HS-5 (cell line): ENCODE measurements around the gene CDKN2AIP.
"Not testable (repeated sequence)": the region's sequence is repeated elsewhere in the genome, so short reads cannot be mapped to it uniquely, and the experiment has no call there.

Source experiments
- DNase-seq: peaks from one replicate; pipeline ENCODE4 v3.0.0-alpha.2; 2012; ENCODE audit warnings: low read depth

The CDKN2AIP gene

DNA sequence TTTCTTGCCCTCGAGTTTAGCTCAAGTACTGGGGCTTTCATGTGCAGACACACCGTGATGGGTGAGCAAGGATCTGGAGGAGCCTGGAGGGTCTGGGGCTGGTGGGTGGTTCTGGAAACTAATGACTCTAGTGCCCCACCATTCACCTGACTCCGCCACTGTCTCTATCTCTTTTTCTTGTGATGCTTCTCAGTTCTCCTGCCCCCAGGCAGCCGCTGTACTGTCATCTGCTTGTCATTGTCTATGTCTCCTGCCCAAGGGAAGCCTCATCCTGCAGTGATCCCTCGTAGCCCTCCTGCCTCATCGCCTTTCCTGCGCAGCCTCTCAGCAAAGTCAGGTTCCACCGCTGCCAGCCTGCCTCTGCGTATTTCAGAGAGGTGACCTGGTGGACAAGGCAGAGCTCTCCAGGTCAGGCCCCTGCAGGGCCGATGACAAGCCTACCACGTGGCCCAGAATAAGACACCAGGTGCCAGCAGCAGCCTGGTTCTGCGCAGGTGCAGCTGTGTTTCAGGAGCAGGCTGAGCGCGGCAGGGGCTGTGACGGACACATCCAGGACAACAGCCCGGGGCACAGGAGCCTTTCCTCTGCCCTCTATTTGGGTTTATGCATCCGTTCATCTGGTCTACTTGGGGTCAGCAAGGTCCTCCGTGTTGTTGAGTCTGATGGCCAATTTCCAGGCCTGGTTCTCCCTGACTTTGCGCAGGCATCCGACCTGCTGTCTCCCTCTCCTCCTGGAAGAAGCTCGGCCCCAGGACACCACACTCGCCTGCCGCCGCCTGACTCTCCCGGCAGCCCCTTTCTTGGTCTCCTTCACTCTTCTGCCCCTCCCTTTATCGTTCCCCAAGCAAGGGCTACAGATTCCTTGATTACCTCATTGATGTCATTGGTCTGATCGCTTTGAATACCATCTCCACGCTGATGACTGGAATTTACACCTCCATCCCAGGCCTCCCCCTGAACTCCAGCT, 30.9 kb upstream of the CDKN2AIP start:
- DNase-seq, result no peak

DNA sequence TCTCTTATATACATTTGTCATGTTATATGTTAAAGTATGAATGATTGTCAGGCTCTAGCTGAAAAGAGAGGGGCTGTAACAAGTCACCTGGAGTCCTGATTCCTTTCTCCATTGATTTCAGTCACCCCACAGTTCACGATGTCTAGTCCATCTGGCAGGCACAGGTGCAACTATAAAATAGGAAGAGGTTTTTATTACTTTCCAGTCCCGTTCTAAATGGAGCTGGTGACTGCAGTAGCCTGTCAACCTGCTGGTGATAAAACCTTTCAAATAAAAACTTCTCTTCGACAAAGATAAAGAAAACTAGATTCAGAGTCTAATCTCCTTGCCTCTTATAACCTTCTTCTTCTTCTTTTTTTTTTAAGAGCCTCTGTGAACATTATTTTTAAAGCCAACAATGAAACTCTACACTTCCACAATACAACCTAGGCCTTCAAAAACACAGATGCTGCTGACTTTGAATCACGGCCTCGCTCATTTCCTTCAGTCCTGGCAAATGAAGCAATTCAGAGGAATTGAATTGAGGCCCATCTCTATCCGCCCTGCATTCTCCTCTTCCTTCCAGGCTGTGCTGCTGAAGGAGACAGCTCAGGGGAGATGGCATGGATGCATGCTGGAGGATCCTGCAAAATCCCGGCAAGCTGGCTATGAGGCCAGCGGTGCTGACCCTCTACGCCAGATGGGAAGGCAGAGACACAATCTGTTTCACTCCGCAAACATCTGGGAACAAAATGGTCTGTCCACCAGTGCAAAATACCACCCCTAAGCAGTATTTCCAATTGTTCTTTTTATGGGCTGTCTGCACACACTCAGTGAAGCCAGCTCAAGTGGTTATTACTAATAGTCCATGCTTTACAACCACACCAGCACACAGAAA, 27.3 kb upstream of the CDKN2AIP start:
- no peak for DNase-seq

DNA sequence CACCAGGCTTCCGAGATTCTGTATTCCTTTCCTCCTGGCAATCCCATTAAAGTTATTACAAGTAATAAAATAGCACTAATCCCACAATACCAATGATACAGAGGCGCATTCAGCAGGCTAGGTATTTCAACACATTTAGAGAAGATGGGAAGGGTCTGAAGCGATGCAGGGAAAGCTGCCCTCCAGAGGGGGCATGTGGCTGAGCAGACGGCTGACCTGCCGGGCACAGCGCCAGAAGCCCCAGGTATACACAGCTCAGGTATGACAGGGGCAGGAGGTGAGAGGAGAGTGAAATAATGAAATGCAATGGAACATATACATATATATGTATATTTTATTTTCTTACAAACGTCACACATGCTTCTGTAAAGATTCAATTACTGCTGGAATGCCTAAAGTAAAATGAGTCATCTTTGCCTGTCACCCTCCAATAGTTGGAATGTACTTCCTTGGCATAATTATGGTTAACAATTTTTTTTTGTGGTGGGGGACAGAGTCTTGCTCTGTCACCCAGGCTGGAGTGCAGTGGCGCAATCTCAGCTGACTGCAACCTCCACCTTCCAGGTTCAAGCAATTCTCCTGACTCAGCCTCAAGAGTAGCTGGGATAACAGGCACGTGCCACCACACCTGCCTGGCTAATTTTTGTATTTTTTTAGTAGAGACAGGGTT, 21.3 kb upstream of the CDKN2AIP start:
- DNase-seq, result peak; percentile 61

DNA sequence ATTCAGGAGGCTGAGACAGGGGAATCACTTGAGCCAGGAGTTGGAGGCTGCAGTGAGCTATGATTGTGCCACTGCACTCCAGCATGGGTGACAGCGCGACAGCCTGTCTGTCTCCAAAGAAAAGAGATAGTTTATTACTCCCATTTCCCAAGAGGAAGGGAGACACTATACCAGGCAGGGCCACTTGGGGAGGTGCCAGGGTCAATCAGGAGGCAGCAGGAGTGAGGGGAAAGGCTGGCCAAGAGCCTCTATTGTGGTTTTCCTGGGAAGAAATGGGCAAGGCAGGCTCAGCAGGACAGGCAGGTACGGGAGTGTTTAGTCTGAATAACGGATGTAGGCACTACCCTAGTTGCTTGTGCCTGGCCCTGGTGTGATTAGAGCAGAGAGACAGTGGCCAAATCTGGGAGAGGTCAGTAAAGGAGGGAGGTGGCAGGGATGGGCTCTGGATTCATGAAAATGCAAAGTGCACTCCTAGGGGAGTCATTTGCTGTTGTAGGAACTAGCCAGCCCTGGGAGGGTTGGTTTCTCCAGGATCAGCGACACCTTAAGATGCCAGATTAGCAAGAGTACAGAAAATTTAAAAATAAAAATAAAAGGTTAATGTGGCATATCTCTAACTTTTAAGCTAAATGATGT, 20.2 kb upstream of the CDKN2AIP start:
- DNase-seq, result no peak

DNA sequence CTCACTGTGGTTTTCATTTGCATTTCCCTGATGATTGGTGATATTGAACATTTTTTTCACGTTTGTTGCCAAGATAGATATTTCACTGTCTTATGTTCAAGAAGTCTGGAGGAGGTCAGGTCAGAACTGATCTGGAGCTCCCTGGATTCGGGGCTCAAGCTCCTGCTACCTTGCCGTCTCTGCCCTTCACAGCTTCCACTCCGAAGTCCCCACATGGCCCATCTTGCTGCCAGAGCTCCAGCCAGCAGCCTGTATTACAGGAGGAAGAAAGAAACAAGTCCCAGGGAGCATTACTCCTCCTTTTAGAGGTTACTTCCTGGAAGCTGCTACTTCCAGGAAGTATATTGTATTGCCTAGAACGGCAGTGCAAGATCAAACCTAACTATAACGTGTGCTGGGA, 17.9 kb upstream of the CDKN2AIP start:
- no peak for DNase-seq

DNA sequence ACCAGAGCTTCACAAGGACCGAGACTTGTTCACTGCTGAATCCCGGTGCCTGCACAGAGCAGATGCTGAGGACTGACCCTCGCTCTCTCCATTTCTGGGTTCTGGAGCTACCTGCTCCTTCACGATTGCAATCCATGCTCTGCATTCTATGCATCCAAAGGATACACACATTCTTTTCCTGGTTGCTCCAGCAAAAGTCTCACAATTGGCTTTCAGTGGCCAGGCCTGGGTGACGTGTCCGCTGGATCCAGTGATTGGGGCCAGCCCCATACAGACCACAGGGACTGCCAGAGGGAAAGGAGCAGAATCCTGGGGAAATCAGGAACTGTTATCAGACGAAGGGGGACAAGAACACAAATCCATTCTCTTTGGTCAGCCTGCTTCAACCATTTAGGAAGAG, 14.9 kb upstream of the CDKN2AIP start:
- no peak for DNase-seq

DNA sequence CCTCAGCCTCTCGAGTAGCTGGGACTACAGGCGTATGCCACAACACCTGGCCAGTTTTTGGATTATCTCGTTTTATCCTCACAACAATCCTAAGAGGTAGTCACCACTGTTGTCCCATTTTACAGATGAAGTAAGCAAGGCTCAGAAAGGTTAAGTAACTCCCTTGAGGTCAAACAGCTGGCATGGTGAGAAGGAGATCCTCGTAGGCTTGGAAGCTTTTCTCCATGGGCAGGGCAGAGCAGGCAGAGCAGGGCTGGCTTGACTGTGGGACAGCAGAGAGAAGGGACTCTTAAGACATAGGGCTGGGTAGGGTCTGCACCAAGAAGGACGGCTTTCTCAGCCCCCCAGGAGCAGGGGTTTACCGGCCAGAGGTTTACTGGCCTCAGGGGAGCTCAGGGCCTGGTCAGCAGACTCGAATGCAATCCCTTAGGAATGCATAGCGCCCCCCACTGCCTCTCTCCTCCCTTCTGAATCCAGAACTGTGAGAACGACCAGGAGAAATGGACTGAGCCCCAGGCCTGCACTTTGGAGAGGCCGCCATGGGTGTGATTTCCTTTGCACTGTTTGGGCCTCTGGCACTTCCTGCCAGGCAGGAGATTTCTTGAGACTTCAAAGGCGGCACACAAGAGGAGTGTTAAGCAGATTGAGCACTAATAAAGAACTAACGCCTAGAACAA, 14.0 kb upstream of the CDKN2AIP start:
- DNase-seq, result no peak

DNA sequence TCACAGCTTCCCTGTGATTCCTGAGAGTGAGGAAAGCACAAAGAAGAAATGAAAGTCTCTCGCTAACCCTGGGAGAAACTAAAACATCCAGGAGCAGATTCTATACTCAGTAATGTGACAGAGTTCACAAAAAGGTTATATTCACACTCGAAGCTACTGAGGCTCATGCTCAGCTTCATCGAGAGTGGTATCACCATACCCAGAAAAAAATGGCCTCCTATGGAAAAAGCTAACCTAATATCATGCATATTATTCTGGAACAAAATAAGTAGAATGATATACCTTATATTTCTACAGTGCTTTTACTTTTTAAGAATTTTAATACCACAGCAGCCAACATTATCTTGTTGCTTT, 13.5 kb upstream of the CDKN2AIP start:
- DNase-seq, result no peak

DNA sequence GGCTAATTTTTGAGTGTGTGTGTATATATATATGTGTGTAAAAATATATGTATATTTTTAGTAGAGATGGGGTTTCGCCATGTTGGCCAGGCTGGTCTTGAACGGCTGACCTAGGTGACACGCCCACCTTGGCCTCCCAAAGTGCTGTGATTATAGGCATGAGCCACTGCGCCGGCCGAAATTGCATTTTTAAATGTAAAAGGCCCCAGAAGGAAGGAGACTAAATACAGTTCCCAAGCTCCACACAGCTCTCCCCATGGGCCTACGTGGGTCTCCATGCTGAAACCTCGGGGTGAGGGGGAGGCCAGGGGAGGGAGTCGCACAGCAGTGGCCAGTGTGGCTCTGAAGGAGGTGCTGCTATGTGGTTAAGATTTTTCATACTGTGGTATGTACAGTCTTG, 12.8 kb upstream of the CDKN2AIP start:
- DNase-seq, result no peak

DNA sequence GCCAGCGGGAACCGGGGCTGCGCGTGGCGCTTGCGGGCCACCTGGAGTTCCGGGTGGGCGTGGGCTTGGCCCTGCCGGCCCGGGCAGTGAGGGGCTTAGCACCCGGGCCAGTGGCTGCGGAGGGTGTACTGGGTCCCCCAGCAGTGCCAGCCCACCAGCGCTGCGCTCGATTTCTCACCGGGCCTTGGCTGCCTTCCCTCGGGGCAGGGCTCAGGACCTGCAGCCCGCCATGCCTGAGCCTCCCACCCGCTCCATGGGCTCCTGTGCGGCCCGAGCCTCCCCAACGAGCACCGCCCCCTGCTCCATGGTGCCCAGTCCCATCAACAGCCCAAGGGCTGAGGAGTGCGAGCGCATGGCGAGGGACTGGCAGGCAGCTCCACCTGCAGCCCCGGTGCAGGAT, 11.3 kb upstream of the CDKN2AIP start:
- DNase-seq, result not testable (repeated sequence)

DNA sequence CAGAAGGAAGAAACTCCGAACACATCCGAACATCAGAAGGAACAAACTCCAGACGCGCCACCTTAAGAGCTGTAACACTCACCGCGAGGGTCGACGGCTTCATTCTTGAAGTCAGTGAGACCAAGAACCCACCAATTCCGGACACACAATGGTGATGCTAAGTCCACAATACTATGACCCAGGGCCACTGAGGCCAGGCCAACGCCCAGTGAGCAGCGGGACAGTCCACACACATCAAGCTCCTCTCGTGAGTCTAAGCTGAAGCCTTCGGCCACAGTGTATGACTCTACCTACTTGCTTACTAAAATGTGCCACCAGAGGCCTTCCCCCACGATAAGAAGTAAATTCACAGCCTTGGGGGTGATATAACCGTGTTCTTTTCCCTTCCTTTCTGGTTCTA, 10.2 kb upstream of the CDKN2AIP start:
- DNase-seq, result no peak

DNA sequence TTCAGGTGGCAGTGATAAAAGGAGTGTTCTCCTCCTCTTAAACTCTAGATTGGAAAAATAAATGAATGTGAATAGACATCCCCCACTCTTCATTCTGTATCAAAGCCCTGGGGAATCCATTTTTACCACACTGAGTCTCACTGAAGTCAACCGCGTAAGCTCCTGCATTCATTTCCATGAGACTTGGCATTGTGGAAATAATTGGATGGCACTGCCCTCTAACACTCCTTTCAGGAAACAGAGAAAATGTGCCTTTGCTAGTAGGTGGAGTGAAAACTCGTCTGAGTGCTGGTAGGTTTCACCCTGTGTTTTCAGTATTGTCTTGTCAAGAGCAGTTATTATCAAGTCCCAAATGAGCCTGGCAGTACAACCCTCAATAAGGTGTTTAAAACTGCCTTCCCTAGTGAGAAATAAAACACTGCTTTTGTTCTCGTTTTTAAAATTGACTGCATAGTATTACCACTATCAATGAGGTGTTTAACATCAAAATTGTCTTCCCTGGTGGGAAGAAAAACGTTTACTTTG, 9.7 kb upstream of the CDKN2AIP start:
- no peak for DNase-seq

DNA sequence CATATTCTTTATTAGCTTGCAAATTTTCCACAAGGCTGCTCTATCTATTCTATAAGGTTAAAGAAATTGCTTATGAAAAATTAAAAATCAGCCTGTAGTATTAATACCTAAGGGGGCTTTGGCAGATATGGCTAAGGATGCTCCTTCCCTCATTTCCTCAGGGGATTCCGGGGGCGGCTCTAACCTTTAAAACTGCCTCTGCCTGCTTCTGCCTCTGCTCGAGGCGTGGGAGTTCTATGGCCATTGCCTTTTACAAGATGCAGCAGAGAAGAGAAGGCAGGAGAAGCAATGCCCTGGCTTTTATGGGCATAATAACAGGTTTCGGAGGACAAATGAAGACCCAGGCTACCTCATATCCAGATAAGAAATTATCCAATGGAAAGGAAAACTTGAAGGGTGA, 8.6 kb upstream of the CDKN2AIP start:
- DNase-seq, result no peak

DNA sequence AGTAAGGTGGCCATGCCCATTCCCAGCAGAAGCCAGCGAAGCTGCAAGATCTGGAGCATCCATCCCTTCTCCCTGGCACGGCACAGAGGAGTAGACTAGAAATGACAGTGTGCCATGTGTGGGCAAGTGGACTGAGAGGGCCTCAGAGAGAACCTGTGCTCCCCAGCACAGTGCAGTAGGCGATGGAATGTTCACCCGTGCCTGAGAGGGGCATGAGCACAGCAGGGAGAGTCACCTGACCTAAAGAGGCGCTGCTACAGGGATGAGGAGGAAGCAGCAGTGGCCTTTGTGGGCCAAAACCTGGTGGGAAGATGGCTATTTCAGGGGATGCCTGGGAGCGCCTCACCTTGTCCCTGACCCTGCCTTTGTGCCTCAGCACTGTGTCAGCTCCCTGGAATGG, 8.0 kb upstream of the CDKN2AIP start:
- DNase-seq, result no peak

DNA sequence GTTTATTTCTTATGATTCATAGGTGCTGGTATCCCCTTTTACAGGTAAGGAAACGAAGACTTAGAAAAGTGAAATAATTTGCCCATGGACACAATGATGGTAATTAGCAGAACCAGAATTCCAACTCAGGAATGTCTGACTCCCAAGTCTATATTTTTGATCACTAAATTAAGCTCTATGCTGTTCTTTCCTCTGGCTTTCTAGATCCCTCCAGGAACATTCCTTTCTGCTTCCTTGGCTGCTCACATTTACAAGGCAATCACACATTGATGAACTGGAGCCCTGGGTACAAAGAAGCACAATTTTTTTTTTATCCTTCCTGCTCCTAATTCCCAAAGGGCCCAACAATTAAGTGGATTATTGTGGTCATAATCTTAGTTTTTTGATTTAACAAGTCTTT, 7.0 kb upstream of the CDKN2AIP start:
- no peak for DNase-seq

DNA sequence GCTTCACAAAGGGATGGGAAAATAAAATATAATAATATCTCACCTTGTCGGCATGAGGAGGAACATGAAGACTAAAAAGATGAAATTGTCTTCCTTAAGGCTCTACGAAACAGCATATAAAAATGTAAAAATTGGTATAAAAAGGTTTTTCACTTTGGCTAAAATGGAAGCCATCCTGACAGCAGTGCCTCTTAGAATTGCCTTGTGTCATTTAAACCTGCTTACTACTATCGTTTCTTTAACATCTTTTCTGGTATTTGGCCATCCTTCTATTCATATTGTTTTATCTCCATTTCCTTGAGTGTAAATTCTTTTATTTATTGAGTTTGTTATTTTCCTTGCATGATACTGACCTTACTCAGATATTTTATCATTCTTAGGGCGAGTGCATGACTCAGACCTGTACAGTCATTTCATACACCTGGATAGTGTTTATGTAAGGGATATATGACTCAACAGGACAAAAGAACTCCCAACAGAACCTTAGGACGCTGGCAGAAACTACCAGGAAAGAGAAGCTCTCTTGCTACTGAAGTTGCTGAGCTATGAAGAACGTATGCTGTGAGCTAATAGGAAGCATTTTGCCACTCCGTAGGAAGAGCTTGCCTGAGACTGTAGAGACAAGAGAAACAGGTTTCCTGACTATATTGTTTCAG, 5.8 kb upstream of the CDKN2AIP start:
- DNase-seq, result peak; percentile 71

DNA sequence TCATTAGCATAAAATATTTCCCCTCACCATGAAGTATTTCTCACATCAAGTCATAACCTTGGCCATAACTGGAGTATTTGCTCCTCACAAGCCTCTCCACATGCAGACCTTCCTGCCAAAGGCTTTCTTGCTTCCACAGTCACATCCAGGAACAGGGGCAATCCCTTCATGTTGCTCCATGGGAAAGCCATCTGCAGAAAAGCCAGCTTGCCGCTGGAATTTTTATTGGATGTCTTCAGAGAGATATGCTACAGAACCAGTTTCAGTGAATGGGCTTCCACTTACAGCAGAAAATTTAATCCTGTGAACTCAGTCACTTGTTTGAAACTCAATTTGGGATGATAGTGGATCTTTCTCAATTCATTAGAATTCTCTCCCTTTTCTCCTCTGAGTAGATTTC, 3.2 kb upstream of the CDKN2AIP start:
- no peak for DNase-seq

DNA sequence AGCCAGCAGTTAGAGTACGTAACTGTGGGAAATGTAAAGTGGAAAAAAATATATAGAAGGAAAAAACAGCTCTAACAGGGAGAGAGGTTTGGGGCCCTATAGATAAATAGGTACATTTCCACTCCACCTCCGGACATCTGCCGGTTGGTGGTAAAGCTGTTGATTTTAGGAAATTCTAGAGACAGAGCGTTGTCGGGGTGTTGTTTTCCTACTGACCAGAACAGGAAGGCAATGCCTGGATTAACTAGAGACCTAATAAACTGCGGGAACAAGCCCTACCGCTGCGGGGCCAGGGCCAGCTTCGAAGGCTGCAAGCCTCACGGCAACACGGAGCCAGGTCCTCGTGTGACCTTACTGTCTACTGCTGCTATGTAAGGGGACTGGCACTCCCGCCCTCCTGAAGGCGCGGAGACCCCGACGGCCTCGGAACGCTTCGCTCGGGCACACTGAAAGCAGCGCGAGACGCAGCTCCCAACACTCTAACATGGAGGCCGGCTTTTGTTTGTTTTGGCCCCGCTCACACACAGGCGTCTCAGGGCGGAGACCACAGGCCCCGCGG, 702 bp upstream of the CDKN2AIP start:
- DNase-seq, result peak; percentile 13

DNA sequence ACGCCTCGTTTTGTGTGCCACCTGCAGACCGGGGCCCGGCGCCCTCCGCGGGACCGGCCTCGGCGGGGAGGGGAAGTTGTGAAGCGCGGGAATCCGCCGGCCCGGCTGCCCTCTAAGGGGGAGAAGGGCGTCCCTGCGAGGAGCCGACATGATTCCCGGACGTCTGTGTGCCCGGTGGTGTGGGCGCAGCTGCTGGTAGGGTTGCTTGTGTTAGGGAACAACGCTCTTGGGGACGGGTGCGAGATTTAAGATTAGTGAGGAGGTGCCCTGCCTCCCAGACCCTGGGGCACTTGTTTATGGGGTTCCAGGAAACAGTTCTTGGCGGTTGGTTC, 627 bp downstream of the CDKN2AIP start:
- DNase-seq, result no peak

DNA sequence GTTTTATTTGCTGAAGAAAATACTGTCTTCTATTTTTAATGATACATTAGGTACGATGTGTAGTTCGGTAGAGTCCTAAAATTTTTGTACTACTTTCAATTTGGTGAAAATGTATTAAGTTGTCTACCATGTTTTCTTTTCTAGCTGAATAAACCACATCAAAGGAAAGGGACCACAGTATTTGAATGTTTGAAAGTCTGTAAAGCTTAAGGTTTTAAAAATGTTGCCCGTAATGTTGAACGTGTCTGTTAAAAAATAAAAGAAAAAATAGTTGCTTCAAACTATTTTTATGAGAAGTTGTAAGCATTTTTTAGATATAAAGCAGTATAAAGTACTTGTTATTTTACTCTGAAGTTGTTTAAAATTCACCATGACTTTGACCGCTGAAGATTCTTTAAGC, 3.2 kb downstream of the CDKN2AIP start:
- no peak for DNase-seq

DNA sequence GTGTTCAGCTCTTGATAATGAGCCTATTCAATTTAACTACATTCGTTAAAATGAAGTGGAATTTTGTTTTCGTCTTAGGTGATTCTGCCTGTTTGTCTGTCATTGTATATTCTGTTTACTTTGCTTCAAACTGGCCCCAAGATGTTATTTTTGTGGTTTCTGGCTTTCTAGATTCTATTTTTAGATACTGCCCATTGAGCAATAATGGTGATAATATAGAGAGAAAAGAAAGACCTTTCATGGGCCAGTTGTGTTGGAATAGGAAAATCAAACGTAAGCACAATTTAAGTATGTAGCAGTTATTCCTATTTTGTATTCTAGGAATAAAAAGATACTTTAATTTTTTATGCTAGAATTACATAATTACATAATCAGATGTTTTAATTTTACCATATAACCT, 4.0 kb downstream of the CDKN2AIP start:
- no peak for DNase-seq
